ENCODE data around the gene CLHC1.
"Not testable (repeated sequence)": the region's sequence is repeated elsewhere in the genome, so short reads cannot be mapped to it uniquely, and the experiment has no call there.

The CLHC1 gene

DNA sequence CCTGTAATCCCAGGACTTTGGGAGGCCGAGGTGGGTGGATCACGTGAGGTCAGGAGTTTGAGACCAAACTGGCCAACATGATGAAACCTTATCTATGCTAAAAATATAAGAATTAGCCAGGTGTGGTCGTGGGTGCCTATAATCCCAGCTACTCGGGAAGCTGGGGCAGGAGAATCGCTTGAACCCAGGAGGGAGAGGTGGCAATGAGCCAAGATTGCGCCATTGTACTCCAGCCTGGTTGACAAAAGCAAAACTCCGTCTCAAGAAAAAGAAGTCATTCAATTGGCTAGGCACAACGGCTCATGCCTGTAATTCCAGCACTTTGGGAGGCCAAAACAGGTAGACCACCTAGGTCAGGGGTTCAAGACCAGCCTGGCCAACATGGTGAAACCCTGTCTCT lies 9.5 kb upstream of the CLHC1 start:
- not testable (repeated sequence) for H3K9ac ChIP-seq (ENCODE audit: low read depth, low read length); H3K9me3 ChIP-seq (ENCODE audit: control insufficient read depth, insufficient read depth, low read length); H3K36me3 ChIP-seq (ENCODE audit: insufficient read depth, low read length); H3K4me1 ChIP-seq (ENCODE audit: insufficient read depth, low read length)

- Histone ChIP-seq H3K9me3 (ENCODE audit: control insufficient read depth, insufficient read depth, low read length) (no peaks in the 10 kb centered on the region), H3K9ac (ENCODE audit: low read depth, low read length) (no peak overlapping the region), H3K4me1 (ENCODE audit: insufficient read depth, low read length) (no peaks in the 10 kb centered on the region), H3K36me3 (ENCODE audit: insufficient read depth, low read length) (peaks cover 10% of the 10 kb centered on the region)
Observed at GRCh38 chr2:55239656-55240222, 7.6 kb upstream of the CLHC1 start.

DNA sequence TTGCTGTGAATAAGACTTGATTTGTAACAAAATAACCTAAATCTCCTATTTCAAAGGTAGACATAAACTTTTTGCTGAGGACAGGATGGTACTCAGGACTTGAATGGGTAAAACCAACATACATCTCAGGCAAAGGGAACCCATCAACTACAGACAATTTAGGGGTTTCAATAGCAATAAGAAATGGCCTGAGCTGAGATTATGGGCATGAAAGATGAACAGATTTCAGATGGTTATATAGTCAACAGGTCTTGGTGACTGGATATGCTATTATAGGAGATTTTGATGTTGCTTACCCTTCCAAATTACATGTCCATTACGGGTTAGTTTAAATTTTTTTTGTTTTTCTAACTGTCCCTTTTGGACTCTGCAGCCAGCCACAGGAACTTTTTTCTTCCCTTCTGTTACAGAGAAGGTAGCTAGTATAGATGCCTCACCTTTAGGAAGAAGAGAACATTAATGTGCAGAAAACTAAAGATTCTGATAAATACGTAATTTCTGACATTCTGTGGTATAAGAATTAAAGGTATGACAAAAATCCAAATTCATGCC lies 5.0 kb upstream of the CLHC1 start:
- peaks cover 25% of the 10 kb centered on the region for H3K36me3 ChIP-seq (ENCODE audit: insufficient read depth, low read length)
- H3K9ac ChIP-seq (ENCODE audit: low read depth, low read length), result no peak overlapping the region
- H3K9me3 ChIP-seq (ENCODE audit: control insufficient read depth, insufficient read depth, low read length), result no peaks in the 10 kb centered on the region
- no peaks in the 10 kb centered on the region for H3K4me1 ChIP-seq (ENCODE audit: insufficient read depth, low read length)

- H3K9ac ChIP-seq (ENCODE audit: low read depth, low read length), result no peak overlapping the region
- no peaks in the 10 kb centered on the region for H3K9me3 ChIP-seq (ENCODE audit: control insufficient read depth, insufficient read depth, low read length)
Observed at GRCh38 chr2:55235724-55236538, 3.8 kb upstream of the CLHC1 start.

GRCh38 chr2:55233658-55233940 lies 1.5 kb upstream of the CLHC1 start:
- H3K36me3 ChIP-seq (ENCODE audit: insufficient read depth, low read length), result peaks cover 25% of the 10 kb centered on the region
- no peaks in the 10 kb centered on the region for H3K9me3 ChIP-seq (ENCODE audit: control insufficient read depth, insufficient read depth, low read length)
- H3K9ac ChIP-seq (ENCODE audit: low read depth, low read length), result peak overlapping the region; percentile 95
- H3K4me1 ChIP-seq (ENCODE audit: insufficient read depth, low read length), result no peaks in the 10 kb centered on the region

More at GRCh38 chr2:55235724-55236538, 3.8 kb upstream of the CLHC1 start:
- peaks cover 25% of the 10 kb centered on the region for H3K36me3 ChIP-seq (ENCODE audit: insufficient read depth, low read length)
- H3K4me1 ChIP-seq (ENCODE audit: insufficient read depth, low read length), result no peaks in the 10 kb centered on the region

- Histone ChIP-seq H3K36me3 (ENCODE audit: insufficient read depth, low read length) (peaks cover 25% of the 10 kb centered on the region), H3K9me3 (ENCODE audit: control insufficient read depth, insufficient read depth, low read length) (no peaks in the 10 kb centered on the region)
Observed at GRCh38 chr2:55232863-55233657, 967 bp upstream of the CLHC1 start.

DNA sequence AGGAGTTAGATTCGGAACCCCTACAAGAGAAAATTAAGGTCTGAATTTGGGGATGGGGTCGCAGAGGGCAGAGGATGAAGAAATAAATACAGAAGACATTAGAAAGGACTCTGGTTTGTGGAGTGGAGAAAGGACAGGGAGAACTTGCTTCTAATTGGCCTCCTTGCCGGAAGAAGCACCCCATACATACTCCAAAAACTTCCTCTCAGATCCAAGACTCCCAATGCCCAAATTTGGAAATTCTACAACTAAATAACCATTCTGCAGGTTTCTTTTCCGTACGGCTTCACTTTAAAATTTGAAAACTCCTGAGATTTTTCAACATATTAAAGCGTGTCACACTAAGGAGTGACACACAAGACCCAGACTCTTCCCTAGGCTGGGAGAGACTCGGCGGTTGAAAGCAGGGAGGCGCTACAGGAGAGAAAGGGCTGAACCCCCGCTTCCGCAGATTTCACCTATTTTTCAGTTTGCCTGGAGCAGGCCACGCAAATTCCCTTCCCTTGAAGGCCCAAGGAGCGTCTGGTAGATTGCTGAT lies 478 bp downstream of the CLHC1 start:
- peak overlapping the region; percentile 95 for H3K9ac ChIP-seq (ENCODE audit: low read depth, low read length)
- no peaks in the 10 kb centered on the region for H3K9me3 ChIP-seq (ENCODE audit: control insufficient read depth, insufficient read depth, low read length)
- peaks cover 25% of the 10 kb centered on the region for H3K36me3 ChIP-seq (ENCODE audit: insufficient read depth, low read length)
- no peaks in the 10 kb centered on the region for H3K4me1 ChIP-seq (ENCODE audit: insufficient read depth, low read length)

More at GRCh38 chr2:55232863-55233657, 967 bp upstream of the CLHC1 start:
- H3K9ac ChIP-seq (ENCODE audit: low read depth, low read length), result peak overlapping the region; percentile 95
- H3K4me1 ChIP-seq (ENCODE audit: insufficient read depth, low read length), result no peaks in the 10 kb centered on the region

DNA sequence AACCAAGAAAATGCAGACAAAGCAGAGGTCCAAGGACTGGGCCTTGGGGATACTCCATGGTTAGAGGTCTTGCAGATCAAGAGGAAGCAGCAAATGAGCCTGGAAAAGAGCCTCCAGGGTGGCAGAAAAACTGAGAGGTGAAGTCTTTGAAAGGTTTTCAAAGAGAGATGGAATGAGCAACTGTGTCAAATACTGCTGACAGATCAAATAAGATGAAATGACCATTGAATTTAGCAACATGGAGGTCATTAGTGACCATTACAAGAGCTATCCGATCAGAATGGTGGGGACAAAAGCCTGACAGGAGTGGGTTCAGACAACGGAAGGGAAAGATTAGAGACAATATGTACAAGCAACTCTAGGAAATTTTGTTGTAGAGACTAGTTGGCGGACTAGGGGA lies 1.5 kb downstream of the CLHC1 start:
- Histone ChIP-seq H3K36me3 (ENCODE audit: insufficient read depth, low read length) (peaks cover 20% of the 10 kb centered on the region), H3K4me1 (ENCODE audit: insufficient read depth, low read length) (peaks cover under 1% of the 10 kb centered on the region; the same call in 1 of the 2 replicates), H3K9ac (ENCODE audit: low read depth, low read length) (no peak overlapping the region), H3K9me3 (ENCODE audit: control insufficient read depth, insufficient read depth, low read length) (no peaks in the 10 kb centered on the region)

DNA sequence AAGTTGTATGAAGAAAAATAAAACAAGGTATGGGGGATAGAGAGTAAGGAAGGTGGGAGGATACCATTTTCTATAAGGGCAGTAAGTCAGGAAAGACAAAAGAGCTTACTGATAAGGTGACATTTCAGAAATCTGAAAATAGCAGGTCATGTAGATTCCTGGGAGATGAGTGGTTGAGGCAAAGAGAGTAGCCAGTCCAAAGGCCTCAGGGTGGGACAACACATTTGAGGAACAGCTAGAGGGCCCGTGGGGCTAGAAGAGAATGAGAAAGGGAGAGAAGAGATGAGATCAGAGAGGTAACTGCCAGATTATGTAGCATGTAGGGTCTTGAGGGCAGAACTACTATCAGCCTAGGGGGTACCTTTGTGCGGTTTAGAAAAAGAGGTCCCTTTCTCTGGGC lies 2.9 kb downstream of the CLHC1 start:
- H3K36me3 ChIP-seq (ENCODE audit: insufficient read depth, low read length), result peaks cover 11% of the 10 kb centered on the region
- peaks cover 9% of the 10 kb centered on the region for H3K4me1 ChIP-seq (ENCODE audit: insufficient read depth, low read length)
- no peaks in the 10 kb centered on the region for H3K9me3 ChIP-seq (ENCODE audit: control insufficient read depth, insufficient read depth, low read length)
- H3K9ac ChIP-seq (ENCODE audit: low read depth, low read length), result no peak overlapping the region

DNA sequence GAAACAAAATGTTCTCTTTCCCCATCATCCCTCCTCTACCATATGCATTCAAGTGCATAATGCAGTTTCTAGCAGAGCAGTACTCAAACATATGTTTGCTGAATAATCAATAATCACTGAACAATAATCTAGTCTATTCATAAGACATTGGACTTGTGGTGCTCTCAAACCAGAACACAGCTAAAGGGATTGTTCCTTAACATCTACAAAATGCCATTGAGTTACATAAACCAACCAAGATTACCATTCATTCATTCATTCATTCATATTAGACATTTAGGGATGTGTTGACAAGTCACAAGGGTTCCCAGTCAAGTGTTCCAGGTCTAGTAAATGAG lies 3.9 kb downstream of the CLHC1 start:
- H3K9ac ChIP-seq (ENCODE audit: low read depth, low read length), result no peak overlapping the region

GRCh38 chr2:55227437-55228225 lies 4.5 kb downstream of the CLHC1 start:
- H3K9ac ChIP-seq (ENCODE audit: low read depth, low read length); H3K9me3 ChIP-seq (ENCODE audit: control insufficient read depth, insufficient read depth, low read length); H3K36me3 ChIP-seq (ENCODE audit: insufficient read depth, low read length); H3K4me1 ChIP-seq (ENCODE audit: insufficient read depth, low read length): not testable (repeated sequence)

More for the DNA sequence above, 3.9 kb downstream of the CLHC1 start:
- H3K9me3 ChIP-seq (ENCODE audit: control insufficient read depth, insufficient read depth, low read length), result no peaks in the 10 kb centered on the region
- peaks cover under 1% of the 10 kb centered on the region; the same call in 1 of the 2 replicates for H3K36me3 ChIP-seq (ENCODE audit: insufficient read depth, low read length)
- H3K4me1 ChIP-seq (ENCODE audit: insufficient read depth, low read length), result peaks cover 9% of the 10 kb centered on the region

DNA sequence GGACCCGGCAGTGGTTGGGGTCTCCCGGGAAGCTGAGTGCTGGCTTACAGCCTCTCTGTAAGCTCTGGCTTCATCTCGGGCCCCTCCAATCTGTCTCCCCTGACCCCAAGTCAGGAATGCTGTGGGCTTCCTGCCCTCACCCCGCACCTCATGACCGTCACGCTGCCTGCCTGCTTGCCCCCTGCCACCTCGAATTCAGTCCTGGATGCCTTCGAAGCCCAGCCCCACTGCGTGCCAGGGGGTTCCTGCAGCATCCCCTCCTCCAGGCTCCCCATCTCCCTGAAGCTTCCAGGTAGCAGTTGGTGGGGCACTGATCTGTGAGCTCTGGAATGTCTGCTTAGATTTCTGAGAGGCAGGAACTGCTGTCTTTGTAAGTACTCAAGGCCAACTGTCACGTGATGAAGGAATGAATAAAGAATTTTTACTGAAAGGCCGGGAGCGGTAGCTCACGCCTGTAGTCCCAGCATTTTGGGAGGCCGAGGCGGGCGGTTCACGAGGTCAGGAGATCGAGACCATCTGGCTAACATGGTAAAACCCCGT lies 6.5 kb downstream of the CLHC1 start:
- no peaks in the 10 kb centered on the region for H3K36me3 ChIP-seq (ENCODE audit: insufficient read depth, low read length)
- H3K4me1 ChIP-seq (ENCODE audit: insufficient read depth, low read length), result peaks cover 9% of the 10 kb centered on the region
- H3K9me3 ChIP-seq (ENCODE audit: control insufficient read depth, insufficient read depth, low read length), result no peaks in the 10 kb centered on the region
- H3K9ac ChIP-seq (ENCODE audit: low read depth, low read length), result no peak overlapping the region; the same call in 1 of the 2 replicates

- H3K9me3 ChIP-seq (ENCODE audit: control insufficient read depth, insufficient read depth, low read length), result no peaks in the 10 kb centered on the region
- H3K9ac ChIP-seq (ENCODE audit: low read depth, low read length), result no peak overlapping the region
- H3K4me1 ChIP-seq (ENCODE audit: insufficient read depth, low read length), result peaks cover 9% of the 10 kb centered on the region
- no peaks in the 10 kb centered on the region for H3K36me3 ChIP-seq (ENCODE audit: insufficient read depth, low read length)
Observed at GRCh38 chr2:55224761-55225261, 7.3 kb downstream of the CLHC1 start.

Data from ES-I3 (cell line).